Measurements from ENCODE around the gene TRPM8.
"Not testable (repeated sequence)": the region's sequence is repeated elsewhere in the genome, so short reads cannot be mapped to it uniquely, and the experiment has no call there.

The TRPM8 gene

DNA sequence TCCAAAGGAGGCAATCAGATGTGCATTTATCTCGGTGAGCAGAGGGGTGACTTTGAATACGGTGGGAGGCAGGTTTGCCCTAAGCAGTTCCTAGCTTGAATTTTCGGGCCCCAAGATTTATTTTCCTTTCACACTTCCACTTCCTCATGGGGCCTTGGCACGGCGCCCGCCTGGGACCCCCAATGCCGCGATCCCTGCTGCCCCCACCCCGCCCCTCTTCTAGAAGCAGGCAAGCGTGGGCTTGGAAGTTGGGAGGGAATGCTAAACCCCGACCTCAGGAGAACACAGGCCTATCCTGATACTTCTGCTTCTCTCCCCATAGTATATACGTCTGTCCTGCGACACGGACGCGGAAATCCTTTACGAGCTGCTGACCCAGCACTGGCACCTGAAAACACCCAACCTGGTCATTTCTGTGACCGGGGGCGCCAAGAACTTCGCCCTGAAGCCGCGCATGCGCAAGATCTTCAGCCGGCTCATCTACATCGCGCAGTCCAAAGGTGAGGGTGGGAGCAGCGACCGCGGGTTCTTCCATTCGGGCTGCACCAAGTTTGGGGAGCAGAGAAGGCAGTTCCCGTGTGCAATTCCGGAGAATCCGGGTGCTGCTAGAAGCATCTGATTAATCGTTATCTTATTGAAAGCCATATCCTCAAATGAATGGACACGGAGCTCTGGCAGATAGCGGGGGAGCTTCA, 21.6 kb downstream of the TRPM8 start:
- DNase-seq: no peak

DNA sequence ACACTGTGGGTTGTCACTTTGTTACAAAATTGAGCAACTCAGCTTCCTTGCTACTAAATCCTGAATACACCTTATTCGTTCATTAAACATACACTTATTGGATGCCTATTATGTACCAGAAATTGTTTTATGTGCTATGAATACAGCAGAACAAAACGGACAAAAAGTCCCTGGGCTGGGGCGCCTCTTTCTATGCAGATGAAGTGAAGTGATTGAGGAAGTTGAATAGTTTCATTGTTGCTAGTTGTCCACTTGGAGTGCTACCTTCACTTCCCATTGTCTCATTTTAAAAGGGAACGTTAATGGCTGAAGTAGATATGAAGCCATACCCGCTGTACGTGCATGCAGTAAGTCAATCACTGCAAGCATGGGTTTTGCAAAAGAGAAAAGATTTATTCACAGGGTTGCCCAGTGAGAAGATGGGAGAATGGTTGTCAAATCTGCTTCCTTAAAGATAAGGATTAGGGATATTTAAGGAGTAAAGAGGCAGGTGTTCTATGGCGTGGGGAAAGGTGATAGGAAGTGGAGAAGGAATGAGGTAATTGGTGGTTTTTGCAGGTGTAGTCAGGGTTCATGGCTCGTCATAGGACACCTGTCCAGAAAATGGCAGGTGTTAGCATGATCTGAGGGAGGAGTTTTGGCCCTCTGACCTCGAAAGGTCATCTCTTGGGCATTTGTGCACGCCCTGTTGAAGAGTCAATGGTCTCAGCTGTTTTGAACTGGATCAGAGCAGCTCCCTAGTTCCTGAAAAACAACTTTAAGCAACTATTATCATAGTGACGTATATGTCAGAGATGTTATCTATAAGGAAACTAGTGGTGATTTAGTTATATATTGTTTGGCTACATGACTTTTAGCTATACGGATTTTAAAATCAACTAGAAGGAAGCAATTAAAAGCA, 23.5 kb downstream of the TRPM8 start:
- no peak for DNase-seq

DNA sequence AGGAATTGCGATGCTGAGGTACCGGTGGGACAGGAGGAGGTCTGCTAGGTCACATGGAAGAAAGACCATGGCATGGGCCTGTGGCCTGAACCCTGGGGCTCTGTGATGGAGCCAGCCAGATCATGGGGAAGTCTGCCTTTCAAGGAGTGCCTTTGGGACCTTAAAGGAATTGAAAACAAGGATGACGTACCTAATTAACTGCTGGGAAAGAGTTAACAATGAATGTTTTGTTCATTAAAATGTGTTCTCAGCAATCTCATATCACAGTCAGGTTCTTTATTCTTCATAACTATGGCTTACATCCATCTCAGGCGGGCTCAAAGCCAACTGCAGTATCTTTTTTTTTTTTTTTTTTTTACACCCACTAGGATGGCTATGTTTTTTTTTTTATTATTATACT, 25.6 kb downstream of the TRPM8 start:
- no peak for DNase-seq

DNA sequence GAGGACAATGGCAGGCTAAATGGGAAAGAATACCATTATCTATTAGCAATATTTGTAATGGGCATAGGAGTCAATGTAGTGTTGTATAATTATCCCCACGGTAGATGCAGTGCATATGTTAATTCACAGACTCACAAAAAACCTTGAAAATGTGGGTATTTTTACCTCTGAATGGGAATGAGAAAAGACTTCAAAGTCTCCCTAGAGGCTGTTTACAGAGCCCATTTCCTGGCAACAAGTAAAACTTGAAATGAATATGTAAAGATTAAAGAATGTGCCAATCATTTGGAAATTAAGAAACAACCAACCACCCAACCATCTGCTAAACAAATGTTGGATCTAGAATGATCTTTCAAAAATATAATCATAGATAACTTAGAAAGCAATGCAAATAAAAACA, 27.1 kb downstream of the TRPM8 start:
- no peak for DNase-seq

DNA sequence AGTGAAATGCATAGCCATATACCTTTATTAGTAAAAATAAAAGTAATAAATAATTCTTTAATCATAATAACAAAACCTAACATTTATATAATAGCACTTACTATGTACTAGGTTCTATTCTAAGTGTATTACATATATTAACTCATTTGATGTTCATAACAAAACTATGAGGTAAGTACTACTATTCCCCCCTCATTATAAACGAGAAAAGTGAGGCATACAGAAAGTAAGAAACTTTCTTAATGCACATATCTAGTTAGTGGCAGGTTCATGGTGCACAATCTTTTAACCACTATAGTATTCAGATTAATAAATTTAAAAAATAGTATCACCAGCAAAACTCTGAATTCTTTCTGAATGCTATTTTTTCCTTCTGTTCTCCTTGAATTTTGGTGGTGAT, 27.5 kb downstream of the TRPM8 start:
- DNase-seq: no peak

DNA sequence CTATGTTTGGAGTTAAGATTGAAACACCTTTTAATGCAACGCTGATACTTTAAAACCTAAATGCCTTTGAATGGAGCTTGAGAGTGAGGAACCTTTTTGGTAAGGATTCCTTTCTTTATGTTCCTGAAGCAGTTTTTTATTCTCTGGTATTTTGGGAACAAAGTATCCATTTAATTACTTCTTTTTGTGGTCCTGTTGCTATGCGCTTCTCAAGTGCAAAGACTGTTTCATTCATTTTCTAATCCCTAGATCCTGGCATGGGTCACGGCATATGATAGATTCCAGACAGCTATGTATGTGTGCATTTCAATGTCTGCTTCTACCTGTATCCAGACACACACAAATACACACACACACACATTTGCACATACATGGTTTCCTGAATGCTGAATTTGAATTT, 28.0 kb downstream of the TRPM8 start:
- DNase-seq: no peak

DNA sequence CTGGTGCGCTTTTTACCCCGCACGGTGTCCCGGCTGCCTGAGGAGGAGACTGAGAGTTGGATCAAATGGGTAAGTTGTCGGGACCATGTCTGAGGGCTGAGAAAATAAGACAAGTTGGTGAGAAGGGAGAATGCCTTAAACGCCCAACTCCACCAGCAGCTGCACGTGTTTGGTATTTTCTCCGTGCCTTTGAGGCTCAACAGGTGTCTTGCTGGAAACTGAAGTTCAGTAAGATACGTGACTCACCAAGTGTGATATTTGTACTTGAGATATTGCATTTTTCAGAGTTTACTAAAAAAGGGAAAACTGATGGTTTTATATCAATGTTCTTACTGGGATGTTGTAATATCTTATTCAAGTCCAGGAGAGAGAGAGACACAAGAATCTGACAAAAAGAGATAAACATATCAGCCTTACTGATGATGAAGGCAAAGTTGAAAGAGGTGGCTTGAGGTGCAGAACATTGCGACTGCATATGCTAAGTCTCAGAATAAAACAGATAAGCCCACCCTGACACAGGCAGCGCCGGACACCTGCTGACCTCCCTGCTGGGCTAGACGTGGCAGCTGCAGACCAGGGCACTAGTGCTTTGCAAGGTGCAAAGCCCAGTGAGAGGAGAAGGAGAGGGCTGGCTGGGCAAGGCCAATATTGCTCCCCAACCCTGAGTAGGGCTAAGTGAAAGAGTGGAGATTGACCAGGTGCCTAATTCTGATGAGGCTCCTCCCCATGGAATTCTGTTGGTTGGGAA, 33.1 kb downstream of the TRPM8 start:
- no peak for DNase-seq

DNA sequence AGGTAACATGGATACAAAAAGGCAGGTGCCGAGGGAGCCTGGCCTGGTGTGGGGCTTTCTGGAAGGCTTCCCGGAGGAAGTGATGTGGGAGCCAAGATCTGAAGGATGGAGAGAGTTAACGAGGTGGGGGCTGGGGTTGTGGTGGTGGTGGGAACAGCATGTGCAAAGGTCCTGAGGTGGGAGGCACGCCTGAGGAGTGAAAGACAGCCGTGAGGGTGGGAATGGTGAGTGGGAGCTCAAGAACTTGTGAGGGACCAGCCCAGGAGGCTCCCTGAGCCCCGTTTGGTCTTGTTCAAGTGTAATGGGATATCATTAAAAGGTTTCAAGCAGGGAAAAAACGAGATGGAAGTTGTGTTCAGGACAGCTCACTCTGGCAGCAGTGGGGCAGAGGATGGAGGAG, 35.2 kb downstream of the TRPM8 start:
- no peak for DNase-seq

DNA sequence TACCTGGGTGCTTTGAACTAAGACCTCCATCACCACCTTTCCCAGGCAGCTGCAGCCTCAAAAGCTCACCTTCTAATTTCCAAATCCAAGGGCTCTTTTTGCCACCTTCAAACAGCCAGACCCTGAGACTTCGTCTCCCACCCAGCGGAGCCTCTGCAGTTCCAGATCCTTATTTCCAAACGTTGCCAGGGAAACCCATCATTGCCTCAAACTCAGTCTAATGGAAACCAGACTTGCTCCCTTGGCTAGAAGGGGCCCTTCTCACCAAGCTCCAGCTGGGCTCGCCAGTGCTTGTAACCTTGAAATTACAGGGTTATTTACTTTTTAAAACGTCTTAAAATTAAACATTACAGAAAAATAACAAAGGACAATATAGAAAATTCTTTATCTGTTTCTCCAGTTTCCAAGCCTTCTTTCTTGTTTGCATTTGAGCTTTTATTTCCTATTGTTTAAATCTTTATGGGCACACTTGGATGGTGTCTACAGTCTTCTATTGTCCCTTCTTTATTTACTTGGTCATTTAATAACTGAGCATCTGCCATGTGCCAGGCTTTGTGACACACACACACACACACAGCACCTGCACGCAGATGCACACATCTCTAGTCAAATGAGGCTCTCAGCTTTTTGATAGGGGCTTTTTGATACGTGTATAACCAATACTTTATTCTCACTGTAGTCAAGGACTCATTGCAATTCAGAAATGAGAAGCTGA, 36.1 kb downstream of the TRPM8 start:
- DNase-seq: no peak

DNA sequence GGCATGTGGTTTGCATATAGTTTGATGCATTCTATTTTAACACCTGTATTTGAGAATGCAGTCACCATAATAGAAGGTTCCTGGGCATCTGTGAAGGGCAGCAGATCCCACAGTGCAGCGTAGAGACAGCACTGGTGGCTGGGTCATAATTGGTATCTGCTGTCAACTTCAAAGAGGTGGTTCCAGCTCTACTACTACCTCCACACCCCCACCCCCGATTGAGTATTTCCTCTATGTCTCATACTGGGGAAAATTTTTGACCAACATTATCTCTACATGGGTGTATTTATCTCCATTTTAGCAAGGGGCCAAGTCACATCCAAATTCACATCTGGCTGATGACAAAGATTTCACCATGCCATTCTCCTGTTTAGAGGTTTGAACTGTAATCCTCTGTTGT, 43.0 kb downstream of the TRPM8 start:
- DNase-seq: no peak

DNA sequence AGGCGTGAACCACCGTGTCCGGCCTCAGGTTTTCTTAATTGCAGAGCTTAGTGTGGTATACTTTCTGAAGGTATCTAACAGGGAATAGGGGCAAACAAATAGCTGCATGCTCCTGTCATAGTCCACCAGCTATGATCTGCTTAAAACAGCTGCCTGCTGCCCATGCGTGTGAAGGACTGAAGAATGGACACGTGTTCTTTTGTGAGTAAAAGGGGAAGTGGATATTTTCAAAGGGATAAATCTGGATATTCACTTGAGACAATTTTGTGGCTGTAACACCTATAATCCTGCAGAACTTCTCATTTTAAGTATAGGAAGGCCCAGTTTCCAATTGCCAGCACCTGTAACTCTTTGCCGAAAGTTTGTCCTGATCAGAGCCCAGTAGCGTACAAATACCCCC, 44.7 kb downstream of the TRPM8 start:
- DNase-seq: no peak

DNA sequence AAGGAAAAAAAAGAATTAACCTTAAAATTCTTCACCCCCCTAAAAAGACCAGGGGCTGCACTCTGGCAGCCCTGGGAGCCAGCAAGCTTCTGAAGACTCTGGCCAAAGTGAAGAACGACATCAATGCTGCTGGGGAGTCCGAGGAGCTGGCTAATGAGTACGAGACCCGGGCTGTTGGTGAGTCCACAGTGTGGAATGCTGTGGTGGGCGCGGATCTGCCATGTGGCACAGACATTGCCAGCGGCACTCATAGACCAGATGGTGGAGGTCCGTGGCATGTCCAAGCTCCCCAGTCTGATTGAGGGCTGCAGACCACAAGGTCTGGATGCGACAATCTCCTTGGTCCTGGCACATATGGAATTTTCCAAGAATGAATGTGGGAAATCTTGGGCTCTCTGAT, 47.4 kb downstream of the TRPM8 start:
- no peak for DNase-seq

DNA sequence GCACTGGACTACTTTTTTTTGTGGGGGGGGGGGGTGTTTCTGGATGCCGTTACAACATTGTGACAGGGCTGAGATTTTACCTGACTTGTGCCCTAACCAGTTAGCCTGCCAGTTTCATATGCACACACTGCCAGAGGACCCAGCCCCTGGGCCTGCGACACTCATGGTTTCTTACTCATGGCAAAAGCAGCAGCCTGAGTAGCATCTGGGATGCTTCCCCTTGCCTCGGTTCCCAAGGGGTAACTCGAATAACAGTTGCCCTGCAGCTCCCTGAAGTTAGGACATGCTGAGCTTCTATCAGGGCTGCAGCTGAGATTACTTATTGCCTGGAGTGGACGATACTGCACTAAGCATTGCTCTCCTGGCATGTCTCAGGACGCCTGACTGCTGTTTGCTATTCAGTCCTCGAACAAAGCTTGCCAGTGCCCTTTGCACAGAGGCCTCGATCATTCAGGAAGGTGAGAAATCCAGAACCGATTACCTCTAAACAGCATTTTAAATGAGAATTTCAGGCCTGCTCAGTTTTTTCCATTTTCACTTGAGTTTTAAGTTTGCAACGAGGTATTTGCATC, 47.9 kb downstream of the TRPM8 start:
- DNase-seq: no peak

DNA sequence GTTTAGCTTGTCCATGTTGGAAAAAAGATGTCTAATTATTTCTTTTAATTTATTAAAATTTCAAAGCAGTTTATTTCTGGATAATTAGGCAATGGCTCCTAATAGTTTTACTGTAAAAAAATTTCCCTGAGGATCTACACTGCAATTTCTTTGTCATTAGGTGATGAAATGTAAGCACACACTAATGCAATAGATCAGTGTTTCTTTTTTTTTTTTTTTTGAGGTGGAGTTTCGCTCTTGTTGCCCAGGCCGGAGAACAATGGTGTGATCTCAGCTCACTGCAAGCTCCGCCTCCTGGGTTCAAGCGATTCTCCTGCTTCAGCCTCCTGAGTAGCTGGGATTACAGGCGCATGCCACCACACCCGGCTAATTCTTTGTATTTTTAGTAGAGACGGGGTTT, 48.5 kb downstream of the TRPM8 start:
- not testable (repeated sequence) for DNase-seq

DNA sequence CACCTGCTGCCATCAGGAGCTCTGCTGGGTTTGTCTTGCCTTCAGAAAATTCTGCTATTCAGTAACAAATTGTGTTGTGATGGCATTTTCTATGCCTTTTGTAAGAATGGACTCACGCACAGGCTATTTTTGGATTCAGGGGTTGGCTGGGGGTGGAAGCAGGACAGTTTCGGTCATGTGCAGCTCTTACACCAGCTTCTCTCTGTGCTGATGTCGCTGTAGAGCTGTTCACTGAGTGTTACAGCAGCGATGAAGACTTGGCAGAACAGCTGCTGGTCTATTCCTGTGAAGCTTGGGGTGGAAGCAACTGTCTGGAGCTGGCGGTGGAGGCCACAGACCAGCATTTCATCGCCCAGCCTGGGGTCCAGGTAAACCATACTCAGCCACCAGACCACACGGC, 49.2 kb downstream of the TRPM8 start:
- DNase-seq: no peak

DNA sequence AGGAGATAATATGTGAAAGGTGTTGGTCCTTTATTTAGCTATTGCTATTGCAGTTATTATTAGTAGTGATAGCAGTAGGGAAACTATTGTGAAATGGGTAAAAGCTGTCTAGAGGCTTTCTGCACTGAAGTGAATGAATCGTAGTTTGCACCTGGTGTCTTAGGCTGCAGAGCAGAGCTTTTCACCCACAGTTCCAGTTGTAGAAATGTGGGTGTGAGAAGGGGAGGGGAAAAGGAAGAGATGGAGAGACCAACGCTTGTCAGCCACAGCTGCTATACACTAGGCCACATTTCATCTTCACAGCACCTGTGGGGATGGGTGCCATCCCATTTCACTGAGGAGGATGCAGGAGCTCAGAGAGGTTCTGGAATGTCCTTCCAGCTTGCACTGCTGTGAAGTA, 50.0 kb downstream of the TRPM8 start:
- no peak for DNase-seq

DNA sequence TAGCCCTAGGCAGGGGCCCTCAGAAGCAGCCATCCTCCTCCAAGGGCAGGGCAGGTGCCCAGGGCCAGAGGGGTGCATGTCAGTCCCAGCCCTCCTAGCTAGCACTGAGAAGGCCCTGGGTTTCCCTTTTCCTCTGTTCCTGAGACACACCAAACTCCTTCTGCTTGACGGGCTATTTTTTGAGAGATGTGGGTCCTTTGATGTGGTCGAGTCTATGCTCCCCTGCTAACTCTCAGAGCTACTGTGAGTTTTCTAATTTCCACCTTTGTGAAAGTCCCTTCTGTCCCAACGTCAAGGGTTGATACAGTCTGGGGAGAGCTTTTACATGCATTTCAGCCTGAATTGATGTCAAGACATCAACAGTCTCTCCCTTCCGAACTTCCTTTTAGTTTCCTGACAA, 51.4 kb downstream of the TRPM8 start:
- DNase-seq: no peak

DNA sequence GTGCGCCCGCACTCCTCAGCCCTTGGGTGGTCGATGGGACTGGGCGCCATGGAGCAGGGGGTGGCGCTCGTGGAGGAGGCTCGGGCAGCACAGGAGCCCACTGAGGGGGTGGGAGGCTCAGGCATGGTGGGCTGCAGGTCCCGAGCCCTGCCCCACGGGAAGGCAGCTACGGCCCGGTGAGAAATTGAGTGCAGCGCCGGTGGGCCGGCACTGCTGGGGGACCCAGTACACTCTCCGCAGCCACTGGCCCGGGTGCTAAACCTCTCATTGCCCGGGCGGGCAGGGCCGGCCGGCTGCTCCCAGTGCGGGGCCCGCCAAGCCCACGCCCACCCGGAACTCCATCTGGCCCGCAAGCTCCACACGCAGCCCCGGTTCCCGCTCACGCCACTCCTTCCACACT, 55.3 kb downstream of the TRPM8 start:
- DNase-seq: not testable (repeated sequence)

DNA sequence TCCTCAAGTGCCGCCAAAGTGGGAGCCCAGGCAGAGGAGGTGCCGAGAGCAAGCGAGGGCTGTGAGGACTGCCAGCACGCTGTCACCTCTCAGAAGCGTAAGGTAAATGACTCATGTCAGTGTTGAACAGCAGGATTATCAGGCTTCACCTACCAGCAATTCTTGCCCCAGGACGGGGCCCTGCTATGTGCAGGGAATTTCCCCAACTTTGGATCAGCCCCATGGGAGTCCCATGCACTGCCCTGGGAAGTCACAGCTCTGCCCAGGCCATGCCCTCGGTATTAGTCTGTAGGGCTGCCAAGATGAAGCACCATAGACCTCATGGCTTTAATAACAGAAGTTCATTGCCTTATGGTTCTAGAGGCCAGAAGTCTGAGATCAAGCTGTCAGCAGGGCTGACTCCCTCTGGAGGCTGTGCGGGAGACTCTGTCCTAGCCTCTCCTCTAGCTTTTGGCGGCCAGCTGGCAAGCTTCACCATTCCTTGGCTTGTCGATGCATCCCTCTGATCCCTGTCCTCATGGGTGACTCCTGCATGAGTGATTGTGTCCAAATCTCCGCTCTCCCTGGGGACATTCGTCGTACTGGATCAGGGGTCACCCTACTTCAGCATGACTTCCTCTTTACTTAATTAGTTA, 55.9 kb downstream of the TRPM8 start:
- DNase-seq: no peak

DNA sequence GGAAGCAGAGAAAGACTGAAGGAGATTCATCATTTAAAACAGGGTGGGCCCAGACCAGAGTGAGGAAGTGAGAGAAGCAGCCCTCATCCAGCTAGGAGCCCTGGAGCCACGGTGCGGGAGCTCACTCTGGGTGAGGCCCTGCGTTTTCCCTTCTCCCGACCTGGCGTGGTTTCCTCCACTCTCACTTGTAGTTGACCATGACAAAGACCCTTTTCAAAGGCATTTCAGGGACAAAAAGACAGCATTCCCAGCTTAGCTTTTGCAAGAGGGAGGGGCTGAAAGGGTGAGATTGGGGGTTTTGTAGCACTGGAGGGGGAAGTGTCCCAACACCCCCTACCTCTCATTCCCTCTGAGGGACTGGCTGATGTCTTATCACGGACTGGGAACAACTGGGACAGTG, 56.6 kb downstream of the TRPM8 start:
- DNase-seq: no peak

DNA sequence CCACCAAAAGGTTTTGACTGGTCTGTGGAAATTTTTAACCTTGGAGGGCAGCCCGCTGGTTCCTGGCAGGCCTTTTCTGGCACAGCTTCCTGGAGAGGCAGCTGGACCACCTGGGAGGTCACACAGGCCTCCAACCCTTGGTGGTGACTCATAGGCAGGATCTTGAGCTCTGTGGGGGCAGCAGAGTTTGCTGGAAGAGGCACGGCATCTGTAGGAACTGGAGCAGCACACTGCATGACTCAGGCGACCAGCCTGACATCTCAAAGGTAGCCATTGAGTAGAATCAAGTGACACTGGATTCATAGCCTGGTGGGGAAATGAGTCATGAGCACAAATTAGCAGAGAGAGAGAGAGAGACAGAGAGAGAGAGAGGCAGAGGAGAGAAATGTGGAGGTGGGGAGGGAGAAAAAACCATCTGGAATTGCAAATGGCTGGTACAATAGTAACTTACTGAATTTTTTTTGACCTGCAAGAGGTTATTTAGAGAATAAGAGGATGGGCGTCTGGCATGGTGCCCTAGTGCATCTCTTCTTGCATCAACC, 57.4 kb downstream of the TRPM8 start:
- DNase-seq: no peak

DNA sequence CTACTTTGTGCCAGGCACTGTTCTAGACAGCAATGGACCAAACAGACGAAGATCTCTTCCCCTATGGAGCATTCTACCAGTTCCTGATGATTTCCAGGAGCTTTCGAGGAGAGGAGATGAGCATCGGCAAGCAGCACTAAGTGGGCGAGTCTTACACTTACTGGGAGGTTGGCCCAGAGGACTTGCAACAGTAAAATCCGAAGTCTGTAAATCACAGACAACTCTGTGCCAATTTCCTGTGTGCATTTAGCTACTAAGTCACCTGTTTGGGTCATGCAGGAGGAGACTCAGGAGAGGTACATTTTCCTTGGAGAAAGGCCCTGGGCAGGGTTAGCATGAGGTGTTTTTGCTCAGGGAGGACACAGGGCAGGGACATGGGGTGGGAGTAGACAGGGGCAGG, 58.9 kb downstream of the TRPM8 start:
- no peak for DNase-seq

Measured in activated T-cell treated with anti-CD3 and anti-CD28 coated beads, Interleukin-2, amount 50 U/mL, for 1 hour (primary cell).